T-cell (primary cell): ENCODE results near the gene MGAT4D. TPM values are rescaled to one million over a fixed set of nuclear protein-coding genes. Genes with fewer than 3 reads are reported as not detected.
A peak's percentile ranks its signal among the peaks of the same experiment; 100 is the strongest.
"Not testable (repeated sequence)": the region's sequence is repeated elsewhere in the genome, so short reads cannot be mapped to it uniquely, and the experiment has no call there.

Experiments used
- ATAC-seq, 4 experiments: fragments of 200-7000 bp in 3 of 4; fragments of 150-1000 bp in 1 of 4; cut with Tn5 transposase; replicated peaks in 1 of 4; 1 replicate in 3 of 4; 2 replicates in 1 of 4; pipeline ENCODE4 v1.10.0; 2021; ENCODE audit warnings: moderate library complexity in 3 of 4, mild to moderate bottlenecking in 2 of 4, moderate number of reproducible peaks in 1 of 4
- CTCF ChIA-PET, 2 donors: fragments of 300-600 bp; sonication (Branson Sonifier 250); formaldehyde crosslinking; loops; one replicate each; lab custom pipeline; 2022; ENCODE audit warnings: antibody characterized with exemption in 2 of 2; lab: Charles Lee
- POLR2A ChIA-PET, 2 donors: fragments of 300-600 bp; sonication (Branson Sonifier 250); formaldehyde crosslinking; loops; one replicate each; lab custom pipeline; 2022; ENCODE audit warnings: antibody characterized with exemption in 2 of 2; lab: Charles Lee
- DNase-seq, 35 experiments: peaks; one replicate each; pipeline versions ENCODE4 v3.0.0 to v3.0.0-alpha.2; 2013 to 2023
- H3K27ac ChIP-seq: one replicate; pipeline ENCODE4 v1.5.1; 2013; ENCODE audit warnings: low read length
- H3K27me3 ChIP-seq, 2 experiments: replicated peaks in 1 of 2; 1 replicate in 1 of 2; 2 replicates in 1 of 2; pipeline versions ENCODE4 v1.6.1 to v1.7.0; 2013; ENCODE audit warnings: low read length in 1 of 2, mixed read lengths in 1 of 2; ENCODE audit not compliant: control insufficient read depth in 2 of 2, insufficient read depth in 2 of 2; ENCODE audit errors: extremely low read depth in 1 of 2
- H3K36me3 ChIP-seq, 2 donors: 1 replicate in 1 of 2; 2 replicates in 1 of 2; pipeline versions ENCODE4 v1.6.1 to v1.7.0; 2013; ENCODE audit warnings: low read length in 1 of 2; ENCODE audit not compliant: control insufficient read depth in 2 of 2, insufficient read depth in 1 of 2; ENCODE audit errors: extremely low read depth in 1 of 2
- H3K4me1 ChIP-seq, 2 experiments: 1 replicate in 1 of 2; 2 replicates in 1 of 2; pipeline versions ENCODE4 v1.6.1 to v1.7.0; 2013; ENCODE audit warnings: low read length in 2 of 2, mixed read lengths in 1 of 2; ENCODE audit not compliant: insufficient read depth in 2 of 2, control insufficient read depth in 1 of 2; ENCODE audit errors: extremely low read depth in 1 of 2
- H3K4me3 ChIP-seq, 2 donors: 1 replicate in 1 of 2; 2 replicates in 1 of 2; pipeline versions ENCODE4 v1.5.1 to v1.7.0; 2013; ENCODE audit warnings: mild to moderate bottlenecking in 2 of 2, low read length in 1 of 2, moderate library complexity in 1 of 2; ENCODE audit not compliant: control insufficient read depth in 1 of 2; ENCODE audit errors: extremely low read depth in 1 of 2
- H3K9me3 ChIP-seq: 2 replicates; pipeline ENCODE4 v1.7.0; 2013
- H3K27ac Mint-ChIP-seq, 2 donors: one replicate each; pipeline ENCODE4 v1.8.0; 2020 to 2021; ENCODE audit warnings: mild to moderate bottlenecking in 2 of 2, mixed read lengths in 2 of 2
- H3K27me3 Mint-ChIP-seq, 2 donors: one replicate each; pipeline ENCODE4 v1.8.0; 2021 to 2022; ENCODE audit warnings: mixed read lengths in 2 of 2
- H3K36me3 Mint-ChIP-seq: one replicate; pipeline ENCODE4 v1.8.0; 2021; ENCODE audit warnings: mixed read lengths
- H3K4me1 Mint-ChIP-seq, 3 donors: one replicate each; pipeline ENCODE4 v1.8.0; 2020 to 2022; ENCODE audit warnings: mixed read lengths in 3 of 3, mild to moderate bottlenecking in 1 of 3
- H3K4me3 Mint-ChIP-seq, 3 donors: one replicate each; pipeline ENCODE4 v1.8.0; 2020 to 2022; ENCODE audit warnings: mild to moderate bottlenecking in 3 of 3, mixed read lengths in 3 of 3, moderate library complexity in 3 of 3
- H3K9me3 Mint-ChIP-seq, 3 donors: one replicate each; pipeline ENCODE4 v1.8.0; 2020 to 2022; ENCODE audit warnings: mixed read lengths in 3 of 3
- WGBS: methylation state at CpG from one replicate; pipeline ENCODE4 v1.1.5; 2013; ENCODE audit warnings: missing lambda C conversion rate; ENCODE audit not compliant: insufficient coverage; 5-methylcytosine and 5-hydroxymethylcytosine counted together
- total RNA-seq, 35 experiments: library from RNA in 6 of 35; stranded (reverse) in 6 of 35; fragments of 120-200 nt in 1 of 35; gene quantifications; one replicate each; pipeline versions ENCODE4 v1.2.1 to v1.2.4 and lab custom pipeline; 2013 to 2026

MGAT4D gene
- total RNA-seq, 5 donors from 2014 or later (not counting 1 experiment from before 2014, with no cell fraction given) = not detected

DNA sequence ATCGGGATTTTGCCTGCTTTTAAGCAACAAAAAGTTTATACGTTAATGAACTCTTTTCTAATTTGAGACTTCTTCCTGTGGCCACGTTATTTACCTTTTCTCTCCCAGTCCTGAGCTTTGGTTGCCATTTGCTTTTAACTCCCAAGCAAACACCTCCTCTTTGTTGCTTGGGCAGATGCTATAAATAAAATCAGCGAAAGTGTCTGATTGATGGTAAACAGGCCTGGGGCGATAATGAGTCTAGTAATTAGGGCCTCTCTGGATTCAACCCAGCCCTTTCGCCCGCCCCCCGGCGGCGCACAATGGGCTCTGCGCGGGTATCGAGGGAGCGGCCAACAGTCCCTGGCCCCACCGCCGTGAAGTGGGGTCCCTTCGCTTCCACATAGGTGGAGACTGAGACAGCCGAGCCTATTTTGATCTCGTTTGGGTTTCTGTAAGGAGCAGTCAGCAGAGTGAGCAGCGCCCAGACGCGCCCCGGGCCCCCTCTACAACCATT lies 71.4 kb downstream of the MGAT4D start:
- no peaks in the 10 kb centered on the region for H3K9me3 ChIP-seq
- H3K27me3 Mint-ChIP-seq = peaks cover 50 to 55% of the 10 kb centered on the region in 2 donors
- peak overlapping the region; percentile 47 to 88 for H3K4me3 ChIP-seq
- ChIA-PET CTCF (no interaction called here), POLR2A (no interaction called here)
- H3K27ac ChIP-seq = no peak overlapping the region
- H3K27me3 ChIP-seq = peaks cover 0 to 22% of the 10 kb centered on the region in 2 experiments
- H3K4me3 Mint-ChIP-seq = peak overlapping the region; percentile 25 to 82 (median 63)
- no peak overlapping the region for H3K27ac Mint-ChIP-seq
- DNase-seq (peak in 3 of 35 experiments; percentile 1 to 5 (median 2)), ATAC-seq (peak in 1 of 4 experiments; percentile 14)
- WGBS = 7% methylated on average over 22 of the region's 23 CpGs
- no peaks in the 10 kb centered on the region for H3K36me3 Mint-ChIP-seq
- no peaks in the 10 kb centered on the region for H3K9me3 Mint-ChIP-seq
- H3K36me3 ChIP-seq = no peaks in the 10 kb centered on the region
- peaks cover 2 to 11% of the 10 kb centered on the region in 2 experiments for H3K4me1 ChIP-seq
- H3K4me1 Mint-ChIP-seq = peaks cover 11 to 13% (median 11%) of the 10 kb centered on the region in 3 donors

DNA sequence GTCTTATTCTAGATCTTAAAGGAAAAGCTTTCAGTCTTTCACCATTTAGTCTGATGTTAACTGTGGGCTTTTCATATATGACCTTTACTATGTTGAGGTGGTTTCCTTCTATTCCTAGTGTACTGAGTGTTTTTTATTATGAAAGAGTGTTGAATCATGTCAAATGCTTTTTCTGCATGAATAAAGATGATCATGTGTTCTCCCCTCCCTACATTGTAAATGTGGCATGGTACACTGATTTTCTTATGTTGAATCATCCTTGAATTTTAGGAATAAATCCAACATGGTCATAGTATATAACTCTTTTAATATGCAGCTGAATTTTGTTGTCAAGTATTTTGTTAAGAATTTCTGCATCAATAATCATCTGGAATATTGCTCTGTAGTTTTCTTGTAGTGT lies 75.0 kb downstream of the MGAT4D start:
- Mint-ChIP-seq H3K9me3 (no peaks in the 10 kb centered on the region), H3K27me3 (peaks cover 38 to 42% of the 10 kb centered on the region in 2 donors), H3K27ac (no peak overlapping the region), H3K4me1 (peaks cover 11 to 13% (median 11%) of the 10 kb centered on the region in 3 donors), H3K4me3 (no peak overlapping the region), H3K36me3 (no peaks in the 10 kb centered on the region)
- Histone ChIP-seq H3K36me3 (no peaks in the 10 kb centered on the region), H3K4me1 (peaks cover 2 to 11% of the 10 kb centered on the region in 2 experiments), H3K27ac (no peak overlapping the region), H3K27me3 (peaks cover 0 to 15% of the 10 kb centered on the region in 2 experiments), H3K9me3 (no peaks in the 10 kb centered on the region), H3K4me3 (no peak overlapping the region)
- ChIA-PET POLR2A (no interaction called here), CTCF (no interaction called here)
- ATAC-seq = no peak
- no peak for DNase-seq

DNA sequence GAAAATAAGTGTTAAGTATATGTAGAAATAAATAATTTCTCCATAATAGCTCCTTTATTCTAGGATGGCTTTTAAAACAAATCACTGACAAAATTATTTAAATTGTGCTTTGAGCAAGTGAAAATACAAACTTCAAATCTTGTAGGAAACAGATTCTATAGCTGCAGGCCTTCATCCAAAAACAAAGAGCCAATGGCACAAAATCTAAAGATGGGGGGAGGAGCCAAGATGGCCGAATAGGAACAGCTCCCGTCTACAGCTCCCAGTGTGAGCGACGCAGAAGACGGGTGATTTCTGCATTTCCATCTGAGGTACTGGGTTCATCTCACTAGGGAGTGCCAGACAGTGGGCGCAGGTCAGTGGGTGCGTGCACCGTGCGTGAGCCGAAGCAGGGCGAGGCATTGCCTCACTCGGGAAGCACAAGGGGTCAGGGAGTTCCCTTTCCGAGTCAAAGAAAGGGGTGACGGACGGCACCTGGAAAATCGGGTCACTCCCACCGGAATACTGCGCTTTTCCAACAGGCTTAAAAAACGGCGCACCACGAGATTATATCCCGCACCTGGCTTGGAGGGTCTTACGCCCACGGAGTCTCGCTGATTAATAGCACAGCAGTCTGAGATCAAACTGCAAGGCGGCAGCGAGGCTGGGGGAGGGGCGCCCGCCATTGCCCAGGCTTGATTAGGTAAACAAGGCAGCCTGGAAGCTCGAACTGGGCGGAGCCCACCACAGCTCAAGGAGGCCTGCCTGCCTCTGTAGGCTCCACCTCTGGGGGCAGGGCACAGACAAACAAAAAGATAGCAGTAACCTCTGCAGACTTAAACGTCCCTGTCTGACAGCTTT lies 84.7 kb downstream of the MGAT4D start:
- H3K27me3 Mint-ChIP-seq = peaks cover 3 to 11% of the 10 kb centered on the region in 2 donors

DNA sequence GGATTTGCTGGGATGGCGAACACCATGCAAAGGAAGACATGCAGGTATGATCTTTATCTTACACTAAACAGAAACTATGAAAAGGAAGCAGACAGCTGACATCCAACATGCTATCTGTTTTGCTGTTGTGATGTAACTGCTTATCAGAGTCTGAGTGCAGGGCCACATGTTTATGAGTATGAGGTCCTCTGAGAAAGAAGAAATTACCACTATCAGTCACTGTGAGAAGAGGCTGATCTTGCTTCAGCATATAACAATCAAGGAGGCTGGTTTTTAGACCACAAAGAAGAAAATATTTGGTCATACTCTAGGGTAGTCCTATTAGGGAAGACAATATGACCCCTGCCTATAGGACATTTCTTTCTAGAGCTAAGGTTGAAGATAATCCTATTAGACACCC lies 89.1 kb downstream of the MGAT4D start:
- H3K4me3 Mint-ChIP-seq = no peak overlapping the region
- ChIA-PET POLR2A (no interaction called here), CTCF (no interaction called here)
- H3K27ac Mint-ChIP-seq = no peak overlapping the region
- H3K4me1 Mint-ChIP-seq = no peaks in the 10 kb centered on the region
- Histone ChIP-seq H3K27me3 (no peaks in the 10 kb centered on the region), H3K4me1 (no peaks in the 10 kb centered on the region), H3K27ac (no peak overlapping the region), H3K36me3 (no peaks in the 10 kb centered on the region), H3K9me3 (no peaks in the 10 kb centered on the region), H3K4me3 (no peak overlapping the region)
- H3K9me3 Mint-ChIP-seq = no peaks in the 10 kb centered on the region
- no CpG with 5 or more reads among the region's 1 CpG for WGBS
- H3K27me3 Mint-ChIP-seq = peaks cover 8 to 27% of the 10 kb centered on the region in 2 donors
- DNase-seq (no peak), ATAC-seq (no peak)
- H3K36me3 Mint-ChIP-seq = no peaks in the 10 kb centered on the region

More for the DNA sequence above, 84.7 kb downstream of the MGAT4D start:
- H3K36me3 ChIP-seq, H3K9me3 ChIP-seq, H3K27ac ChIP-seq, H3K4me1 ChIP-seq, H3K9me3 Mint-ChIP-seq, H3K36me3 Mint-ChIP-seq, H3K27ac Mint-ChIP-seq, H3K27me3 ChIP-seq, CTCF ChIA-PET, DNase-seq, POLR2A ChIA-PET, H3K4me3 Mint-ChIP-seq, H3K4me3 ChIP-seq, ATAC-seq, H3K4me1 Mint-ChIP-seq: not testable (repeated sequence)
- WGBS = 88% methylated on average over 13 of the region's 32 CpGs

DNA sequence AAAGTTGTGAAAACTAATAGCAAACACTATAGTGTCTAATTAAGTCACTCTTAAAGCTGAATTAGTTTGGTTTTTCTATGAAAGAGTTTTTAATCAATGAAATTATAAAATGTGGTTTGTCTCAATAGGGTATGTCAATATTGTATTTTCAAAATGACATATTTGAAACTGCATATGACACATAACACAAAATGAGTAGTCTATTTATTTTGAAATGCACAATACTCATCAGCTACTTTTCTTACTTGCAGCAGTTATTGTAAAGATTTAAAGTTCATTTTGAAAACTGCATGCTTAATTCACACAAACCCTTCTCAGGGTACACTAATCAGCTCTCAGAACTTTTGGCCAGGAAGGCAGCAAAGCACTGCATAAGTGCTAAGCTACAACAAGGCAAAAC lies 91.8 kb downstream of the MGAT4D start:
- CTCF ChIA-PET = interaction anchor here (0.5 to 0.7 kb wide), 3 partner anchors 24 to 153 kb away, joined by 3 to 7 read pairs (median 4); no protein-coding TSS in a partner anchor
- ATAC-seq (no peak), DNase-seq (no peak)
- no peaks in the 10 kb centered on the region for H3K36me3 Mint-ChIP-seq
- Histone ChIP-seq H3K9me3 (no peaks in the 10 kb centered on the region), H3K4me1 (no peaks in the 10 kb centered on the region), H3K27me3 (no peaks in the 10 kb centered on the region), H3K4me3 (no peak overlapping the region), H3K27ac (no peak overlapping the region), H3K36me3 (no peaks in the 10 kb centered on the region)
- H3K9me3 Mint-ChIP-seq = no peaks in the 10 kb centered on the region
- POLR2A ChIA-PET = no interaction called here
- H3K4me3 Mint-ChIP-seq = no peak overlapping the region
- no peak overlapping the region for H3K27ac Mint-ChIP-seq
- H3K27me3 Mint-ChIP-seq = peaks cover 8 to 19% of the 10 kb centered on the region in 2 donors
- no peaks in the 10 kb centered on the region for H3K4me1 Mint-ChIP-seq

DNA sequence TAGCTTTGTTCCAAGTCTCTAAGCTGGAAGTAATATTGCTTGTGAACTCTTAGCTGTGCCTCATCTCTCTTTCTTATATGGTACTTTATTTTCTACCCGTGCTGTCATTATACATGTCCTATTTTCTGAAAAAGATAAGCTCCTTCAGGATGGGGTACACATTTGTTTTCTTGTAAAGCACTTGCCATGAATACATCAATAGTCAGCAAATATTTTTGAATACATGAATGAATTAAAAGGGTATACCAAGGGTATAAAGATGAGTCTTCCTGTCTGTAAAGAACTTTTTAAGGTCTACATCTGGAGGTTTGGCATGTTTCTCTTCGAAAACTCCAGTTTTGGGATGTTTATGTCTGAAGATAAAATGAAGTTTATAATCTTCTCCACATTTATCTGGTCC lies 98.0 kb downstream of the MGAT4D start:
- Histone ChIP-seq H3K36me3 (no peaks in the 10 kb centered on the region), H3K27me3 (peaks cover 0 to 5% of the 10 kb centered on the region in 2 experiments), H3K27ac (no peak overlapping the region), H3K4me1 (no peaks in the 10 kb centered on the region), H3K4me3 (no peak overlapping the region), H3K9me3 (no peaks in the 10 kb centered on the region)
- H3K27me3 Mint-ChIP-seq = peaks cover 5 to 19% of the 10 kb centered on the region in 2 donors
- no peaks in the 10 kb centered on the region for H3K36me3 Mint-ChIP-seq
- no peak overlapping the region for H3K4me3 Mint-ChIP-seq
- H3K27ac Mint-ChIP-seq = no peak overlapping the region
- H3K4me1 Mint-ChIP-seq = no peaks in the 10 kb centered on the region
- ATAC-seq = no peak
- DNase-seq = no peak
- H3K9me3 Mint-ChIP-seq = no peaks in the 10 kb centered on the region
- ChIA-PET POLR2A (no interaction called here), CTCF (interaction anchor here in 1 of 2 donors (1.1 kb wide), 1 partner anchor 40 kb away, joined by 3 read pairs; no protein-coding TSS in a partner anchor)
- WGBS = no CpG with 5 or more reads among the region's 2 CpGs
